ENCODE results near the gene TACC2.

Gene TACC2

GRCh38 chr10:122130474-122131110 lies 141.6 kb downstream of the TACC2 start:
- POLR2A ChIA-PET = no interaction called here
- no peak for DNase-seq (ENCODE audit: low read depth, low spot score)
- H3K4me3 ChIP-seq (ENCODE audit: low read depth, low read length) = no peak overlapping the region
- TF ChIP-seq CTCF (IDR thresholded peaks at IDR 0.05; ENCODE audit: insufficient read depth, low read length, missing control alignments) = no peak
- CTCF ChIA-PET = interaction anchor here (1.3 to 2.8 kb wide), 3 partner anchors 10 to 17 kb away, joined by 4 to 22 read pairs (median 5); no protein-coding TSS in a partner anchor

- no peak for TF ChIP-seq CTCF (IDR thresholded peaks at IDR 0.05; ENCODE audit: insufficient read depth, low read length, missing control alignments)
- CTCF ChIA-PET = interaction anchor here (1.0 kb wide), 1 partner anchor 10 kb away, joined by 3 read pairs; no protein-coding TSS in a partner anchor
- no peak for DNase-seq (ENCODE audit: low read depth, low spot score)
- H3K4me3 ChIP-seq (ENCODE audit: low read depth, low read length) = no peak overlapping the region
- POLR2A ChIA-PET = no interaction called here
Observed at GRCh38 chr10:122132331-122132755, 143.4 kb downstream of the TACC2 start.

DNA sequence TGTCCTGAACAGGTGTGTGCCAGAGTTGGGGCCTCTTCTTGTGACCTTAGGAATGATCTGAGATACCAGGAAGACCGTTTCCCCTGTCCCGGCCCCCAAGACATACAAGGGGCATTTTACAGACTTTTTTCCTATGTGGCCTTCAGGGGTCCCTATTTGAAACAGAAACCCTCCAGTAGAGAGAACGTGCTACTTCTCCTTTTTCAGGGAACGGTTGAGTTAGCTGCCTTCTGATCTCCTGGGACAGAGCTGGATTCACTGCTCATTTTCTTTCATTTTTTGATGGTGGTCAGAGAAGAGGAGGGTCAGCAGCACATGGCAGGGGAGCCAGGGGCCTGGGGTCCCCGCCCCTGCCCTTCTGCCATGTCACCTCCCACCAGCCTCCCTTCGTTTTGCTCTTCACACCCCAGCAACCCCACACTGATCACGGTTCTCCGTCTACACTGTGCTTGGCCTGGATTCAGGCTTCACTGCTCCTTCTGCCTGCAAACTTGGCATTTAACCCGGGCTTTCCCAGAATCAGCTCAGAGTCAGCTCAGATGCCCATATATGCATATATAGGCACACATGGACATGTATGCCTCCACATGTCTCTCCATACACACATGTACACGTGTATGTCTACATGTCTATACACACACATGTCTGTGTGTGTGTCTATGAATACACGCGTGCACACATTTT lies 144.1 kb downstream of the TACC2 start:
- ChIA-PET CTCF (interaction anchor here (1.0 kb wide), 1 partner anchor 9 kb away, joined by 3 read pairs; no protein-coding TSS in a partner anchor), POLR2A (no interaction called here)
- no peak for TF ChIP-seq CTCF (IDR thresholded peaks at IDR 0.05; ENCODE audit: insufficient read depth, low read length, missing control alignments)
- H3K4me3 ChIP-seq (ENCODE audit: low read depth, low read length) = no peak overlapping the region
- no peak for DNase-seq (ENCODE audit: low read depth, low spot score)

- no peak for DNase-seq (ENCODE audit: low read depth, low spot score)
- no peak overlapping the region for H3K4me3 ChIP-seq (ENCODE audit: low read depth, low read length)
- ChIA-PET POLR2A (interaction anchor here (0.6 kb wide), 1 partner anchor 10 kb away, joined by 3 read pairs; no protein-coding TSS in a partner anchor), CTCF (interaction anchor here (0.7 to 2.8 kb wide), 3 partner anchors 8 to 13 kb away, joined by 3 to 6 read pairs (median 5); no protein-coding TSS in a partner anchor)
- TF ChIP-seq CTCF (IDR thresholded peaks at IDR 0.05; ENCODE audit: insufficient read depth, low read length, missing control alignments) = no peak
Observed at GRCh38 chr10:122135251-122136025, 146.5 kb downstream of the TACC2 start.

- H3K4me3 ChIP-seq (ENCODE audit: low read depth, low read length) = no peak overlapping the region
- DNase-seq (ENCODE audit: low read depth, low spot score) = no peak
- no peak for TF ChIP-seq CTCF (IDR thresholded peaks at IDR 0.05; ENCODE audit: insufficient read depth, low read length, missing control alignments)
- ChIA-PET CTCF (interaction anchor here (1.8 to 4.4 kb wide), 2 partner anchors 27 to 129 kb away, joined by 6 to 24 read pairs; no protein-coding TSS in a partner anchor), POLR2A (no interaction called here)
Observed at GRCh38 chr10:122138831-122139625, 150.1 kb downstream of the TACC2 start.
